Spleen (tissue), 7 donors: ENCODE measurements around the gene SETD3.

Experiments
- POLR2A ChIP-seq, 3 donors: fragments of 450-650 bp; IDR thresholded peaks; one replicate each; pipeline ENCODE4 v1.5.1; 2017; ENCODE audit warnings: antibody characterized with exemption in 3 of 3, mild to moderate bottlenecking in 1 of 3
- POLR2AphosphoS5 ChIP-seq, 3 donors: sonication (generic); formaldehyde crosslinking; IDR thresholded peaks; one replicate each; pipeline ENCODE4 v1.5.1; 2017; ENCODE audit warnings: antibody characterized with exemption in 3 of 3
- TF ChIP-seq, protein P1 (sequence below), 11 experiments: fragments of 200-600 bp in 7 of 11; fragments of 450-650 bp in 4 of 11; sonication (generic) in 4 of 11; IDR thresholded peaks in 8 of 11; conservative IDR thresholded peaks in 3 of 11; 1 replicate in 7 of 11; 2 replicates in 4 of 11; pipeline versions ENCODE4 v1.4.0 to v1.8.0; 2016 to 2021; ENCODE audit warnings: antibody characterized with exemption in 11 of 11, inconsistent platforms in 4 of 11, mild to moderate bottlenecking in 1 of 11
- donor health status: DM: no; HTN: no; CAD: no; lungs with moderate emphysema.
- donor health status: DM: no; HTN: no; CAD: no.
- donor health status: DM: no; HTN: no; CAD: no.

- TF ChIP-seq, protein P1, sequence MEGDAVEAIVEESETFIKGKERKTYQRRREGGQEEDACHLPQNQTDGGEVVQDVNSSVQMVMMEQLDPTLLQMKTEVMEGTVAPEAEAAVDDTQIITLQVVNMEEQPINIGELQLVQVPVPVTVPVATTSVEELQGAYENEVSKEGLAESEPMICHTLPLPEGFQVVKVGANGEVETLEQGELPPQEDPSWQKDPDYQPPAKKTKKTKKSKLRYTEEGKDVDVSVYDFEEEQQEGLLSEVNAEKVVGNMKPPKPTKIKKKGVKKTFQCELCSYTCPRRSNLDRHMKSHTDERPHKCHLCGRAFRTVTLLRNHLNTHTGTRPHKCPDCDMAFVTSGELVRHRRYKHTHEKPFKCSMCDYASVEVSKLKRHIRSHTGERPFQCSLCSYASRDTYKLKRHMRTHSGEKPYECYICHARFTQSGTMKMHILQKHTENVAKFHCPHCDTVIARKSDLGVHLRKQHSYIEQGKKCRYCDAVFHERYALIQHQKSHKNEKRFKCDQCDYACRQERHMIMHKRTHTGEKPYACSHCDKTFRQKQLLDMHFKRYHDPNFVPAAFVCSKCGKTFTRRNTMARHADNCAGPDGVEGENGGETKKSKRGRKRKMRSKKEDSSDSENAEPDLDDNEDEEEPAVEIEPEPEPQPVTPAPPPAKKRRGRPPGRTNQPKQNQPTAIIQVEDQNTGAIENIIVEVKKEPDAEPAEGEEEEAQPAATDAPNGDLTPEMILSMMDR (IDR thresholded peaks at IDR 0.05 in 8 of 11, conservative IDR thresholded peaks at IDR 0.05 in 3 of 11) = no peak
- TF ChIP-seq POLR2AphosphoS5 (IDR thresholded peaks at IDR 0.05) (no peak), POLR2A (IDR thresholded peaks at IDR 0.05) (no peak)
These were observed 40.0 kb upstream of the SETD3 start for GRCh38 chr14:99520571-99521081.
